Testis (tissue), 2 donors: Measurements from ENCODE around the gene CTSK.

Experiments used
- POLR2A ChIP-seq: fragments of 450-650 bp; IDR thresholded peaks from one replicate; pipeline ENCODE4 v1.6.1; 2017; ENCODE audit warnings: antibody characterized with exemption, mild to moderate bottlenecking, moderate library complexity
- TF ChIP-seq, protein P1 (sequence below), 3 experiments: fragments of 450-650 bp in 2 of 3; fragments of 200-600 bp in 1 of 3; sonication (generic) in 1 of 3; IDR thresholded peaks; one replicate each; pipeline ENCODE4 v1.5.1; 2016 to 2019; ENCODE audit warnings: antibody characterized with exemption in 3 of 3, mild to moderate bottlenecking in 2 of 3, moderate library complexity in 1 of 3

DNA sequence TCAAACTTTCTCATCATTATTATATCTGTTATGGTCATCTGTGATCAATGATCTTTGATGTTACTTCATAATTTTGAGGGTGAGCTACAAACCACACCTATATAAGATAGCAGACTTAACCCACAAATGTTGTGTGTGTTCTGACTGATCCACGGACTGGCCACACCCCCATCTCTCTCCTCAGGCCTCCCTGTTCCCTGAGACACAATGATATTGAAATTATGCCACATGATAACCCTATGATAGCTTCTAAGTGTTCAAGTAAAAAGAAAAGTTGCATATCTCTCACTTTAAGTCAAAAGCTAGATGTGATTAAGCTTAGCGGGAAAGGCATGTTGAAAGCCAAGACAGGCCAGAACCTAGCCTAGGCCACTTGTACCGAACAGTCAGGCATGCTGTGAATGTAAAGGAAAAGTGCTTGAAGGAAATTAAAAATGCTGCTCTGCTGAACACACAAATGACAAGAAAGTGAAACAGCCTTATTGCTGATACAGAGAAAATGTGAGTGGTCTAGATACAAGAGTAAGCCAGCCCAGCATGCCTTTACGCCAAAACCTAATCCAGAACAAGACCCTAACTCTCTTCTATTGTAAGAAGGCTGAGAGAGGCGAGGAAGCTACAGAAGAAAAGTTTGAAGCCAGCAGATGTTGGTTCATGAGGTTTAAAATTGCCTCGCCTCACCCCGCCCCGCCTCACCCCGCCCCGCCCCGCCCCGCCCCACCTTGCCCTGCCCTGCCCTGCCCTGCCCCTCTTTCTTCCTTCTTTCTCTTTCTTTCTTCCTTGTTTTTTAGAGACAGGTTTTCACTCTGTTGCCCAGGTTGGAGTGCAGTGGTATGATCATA is 59.0 kb downstream of the CTSK start:
- no peak for TF ChIP-seq POLR2A
- TF ChIP-seq, protein P1, sequence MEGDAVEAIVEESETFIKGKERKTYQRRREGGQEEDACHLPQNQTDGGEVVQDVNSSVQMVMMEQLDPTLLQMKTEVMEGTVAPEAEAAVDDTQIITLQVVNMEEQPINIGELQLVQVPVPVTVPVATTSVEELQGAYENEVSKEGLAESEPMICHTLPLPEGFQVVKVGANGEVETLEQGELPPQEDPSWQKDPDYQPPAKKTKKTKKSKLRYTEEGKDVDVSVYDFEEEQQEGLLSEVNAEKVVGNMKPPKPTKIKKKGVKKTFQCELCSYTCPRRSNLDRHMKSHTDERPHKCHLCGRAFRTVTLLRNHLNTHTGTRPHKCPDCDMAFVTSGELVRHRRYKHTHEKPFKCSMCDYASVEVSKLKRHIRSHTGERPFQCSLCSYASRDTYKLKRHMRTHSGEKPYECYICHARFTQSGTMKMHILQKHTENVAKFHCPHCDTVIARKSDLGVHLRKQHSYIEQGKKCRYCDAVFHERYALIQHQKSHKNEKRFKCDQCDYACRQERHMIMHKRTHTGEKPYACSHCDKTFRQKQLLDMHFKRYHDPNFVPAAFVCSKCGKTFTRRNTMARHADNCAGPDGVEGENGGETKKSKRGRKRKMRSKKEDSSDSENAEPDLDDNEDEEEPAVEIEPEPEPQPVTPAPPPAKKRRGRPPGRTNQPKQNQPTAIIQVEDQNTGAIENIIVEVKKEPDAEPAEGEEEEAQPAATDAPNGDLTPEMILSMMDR (IDR thresholded peaks at IDR 0.05) = no peak
